Measurements from ENCODE around the gene ITGB5. TPM values are rescaled to one million over a fixed set of nuclear protein-coding genes. Genes with fewer than 3 reads are reported as not detected.
A peak's percentile ranks its signal among the peaks of the same experiment; 100 is the strongest.

Gene ITGB5
- total and polyA plus RNA-seq, 2 experiments from 2014 or later = 103 to 109 TPM

- 54% methylated on average over 6 of the region's 6 CpGs for WGBS (ENCODE audit: low lambda C conversion rate, missing lambda C conversion rate)
- Histone ChIP-seq H3K4me1 (ENCODE audit: insufficient read depth) (peaks cover 33% of the 10 kb centered on the region), H3K9me2 (replicated peaks; ENCODE audit: insufficient read depth) (no peaks in the 10 kb centered on the region), H3K79me2 (no peaks in the 10 kb centered on the region), H3K4me3 (no peak overlapping the region), H3K36me3 (replicated peaks; ENCODE audit: insufficient read depth, low read depth) (no peaks in the 10 kb centered on the region), H3K27me3 (no peaks in the 10 kb centered on the region), H3K9me3 (ENCODE audit: low read depth) (no peaks in the 10 kb centered on the region), H4K20me1 (ENCODE audit: insufficient read depth, poor library complexity, severe bottlenecking) (no peaks in the 10 kb centered on the region), H2AFZ (no peak overlapping the region), H3K27ac (no peak overlapping the region), H3K4me2 (no peak overlapping the region)
- peak; percentile 40 for DNase-seq (ENCODE audit: low spot score)
- TF ChIP-seq EZH2phosphoT487 (IDR thresholded peaks at IDR 0.05; ENCODE audit: low read depth, severe bottlenecking, unreplicated experiment) (no peak), EZH2 (IDR thresholded peaks at IDR 0.05; ENCODE audit: borderline replicate concordance) (no peak)
- TF ChIP-seq, protein P1, sequence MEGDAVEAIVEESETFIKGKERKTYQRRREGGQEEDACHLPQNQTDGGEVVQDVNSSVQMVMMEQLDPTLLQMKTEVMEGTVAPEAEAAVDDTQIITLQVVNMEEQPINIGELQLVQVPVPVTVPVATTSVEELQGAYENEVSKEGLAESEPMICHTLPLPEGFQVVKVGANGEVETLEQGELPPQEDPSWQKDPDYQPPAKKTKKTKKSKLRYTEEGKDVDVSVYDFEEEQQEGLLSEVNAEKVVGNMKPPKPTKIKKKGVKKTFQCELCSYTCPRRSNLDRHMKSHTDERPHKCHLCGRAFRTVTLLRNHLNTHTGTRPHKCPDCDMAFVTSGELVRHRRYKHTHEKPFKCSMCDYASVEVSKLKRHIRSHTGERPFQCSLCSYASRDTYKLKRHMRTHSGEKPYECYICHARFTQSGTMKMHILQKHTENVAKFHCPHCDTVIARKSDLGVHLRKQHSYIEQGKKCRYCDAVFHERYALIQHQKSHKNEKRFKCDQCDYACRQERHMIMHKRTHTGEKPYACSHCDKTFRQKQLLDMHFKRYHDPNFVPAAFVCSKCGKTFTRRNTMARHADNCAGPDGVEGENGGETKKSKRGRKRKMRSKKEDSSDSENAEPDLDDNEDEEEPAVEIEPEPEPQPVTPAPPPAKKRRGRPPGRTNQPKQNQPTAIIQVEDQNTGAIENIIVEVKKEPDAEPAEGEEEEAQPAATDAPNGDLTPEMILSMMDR (IDR thresholded peaks at IDR 0.05; ENCODE audit: poor library complexity) = no peak
These were observed 112.8 kb downstream of the ITGB5 start for GRCh38 chr3:124774327-124774718.

- Histone ChIP-seq H3K9me2 (replicated peaks; ENCODE audit: insufficient read depth) (no peaks in the 10 kb centered on the region), H3K9me3 (ENCODE audit: low read depth) (no peaks in the 10 kb centered on the region), H3K27me3 (no peaks in the 10 kb centered on the region), H3K36me3 (replicated peaks; ENCODE audit: insufficient read depth, low read depth) (no peaks in the 10 kb centered on the region), H3K4me1 (ENCODE audit: insufficient read depth) (peaks cover 32% of the 10 kb centered on the region), H3K4me2 (no peak overlapping the region), H3K79me2 (no peaks in the 10 kb centered on the region), H2AFZ (no peak overlapping the region), H3K4me3 (no peak overlapping the region), H4K20me1 (ENCODE audit: insufficient read depth, poor library complexity, severe bottlenecking) (no peaks in the 10 kb centered on the region), H3K27ac (no peak overlapping the region)
- 94% methylated on average over 17 of the region's 17 CpGs for WGBS (ENCODE audit: low lambda C conversion rate, missing lambda C conversion rate)
- TF ChIP-seq EZH2 (IDR thresholded peaks at IDR 0.05; ENCODE audit: borderline replicate concordance) (no peak), EZH2phosphoT487 (IDR thresholded peaks at IDR 0.05; ENCODE audit: low read depth, severe bottlenecking, unreplicated experiment) (no peak)
- TF ChIP-seq, protein P1 (IDR thresholded peaks at IDR 0.05; ENCODE audit: poor library complexity) = no peak
- no peak for DNase-seq (ENCODE audit: low spot score)
These were observed 113.5 kb downstream of the ITGB5 start for GRCh38 chr3:124773351-124774326.

DNA sequence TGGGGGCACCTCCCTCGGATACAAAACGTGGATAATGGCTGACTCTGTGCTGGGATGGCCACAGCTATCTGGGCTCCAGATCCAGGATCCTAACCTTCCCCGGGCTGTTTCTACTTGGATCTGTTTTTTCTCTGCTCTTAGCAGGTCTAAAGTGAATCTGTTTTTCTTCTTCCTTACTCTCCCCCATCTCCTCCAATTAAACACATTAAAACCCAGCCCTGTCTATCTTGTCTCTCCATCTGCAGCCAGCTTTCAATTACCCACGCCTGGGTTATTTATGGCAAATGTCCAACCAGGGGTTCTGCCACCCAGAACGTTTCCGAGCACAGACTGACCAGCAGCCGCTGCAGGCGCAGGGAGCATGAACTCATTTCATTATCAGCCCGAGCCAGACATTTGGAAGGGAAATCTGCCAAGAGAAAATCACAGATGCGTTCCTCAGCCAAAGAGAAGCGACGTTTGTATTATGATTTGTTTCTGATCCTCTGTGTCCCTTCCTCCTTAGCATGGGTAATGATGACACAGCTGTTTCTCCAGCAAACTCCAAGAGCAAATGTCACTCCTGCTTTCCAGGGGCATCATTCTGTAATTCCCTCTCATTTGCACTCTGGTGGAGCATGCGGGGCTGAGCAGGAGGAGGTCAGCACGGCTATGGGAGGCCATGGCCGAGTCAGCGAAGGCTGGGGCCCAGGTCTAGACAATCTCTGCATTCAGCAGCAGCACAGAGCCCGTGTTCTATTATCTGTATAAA, 114.9 kb downstream of the ITGB5 start:
- Histone ChIP-seq H3K79me2 (no peaks in the 10 kb centered on the region), H3K9me3 (ENCODE audit: low read depth) (no peaks in the 10 kb centered on the region), H3K27me3 (no peaks in the 10 kb centered on the region), H3K4me1 (ENCODE audit: insufficient read depth) (peaks cover 32% of the 10 kb centered on the region), H2AFZ (no peak overlapping the region), H3K9me2 (replicated peaks; ENCODE audit: insufficient read depth) (no peaks in the 10 kb centered on the region), H3K27ac (peak overlapping the region; percentile 81), H4K20me1 (ENCODE audit: insufficient read depth, poor library complexity, severe bottlenecking) (no peaks in the 10 kb centered on the region), H3K36me3 (replicated peaks; ENCODE audit: insufficient read depth, low read depth) (no peaks in the 10 kb centered on the region), H3K4me2 (peak overlapping the region; percentile 48), H3K4me3 (no peak overlapping the region)
- peak; percentile 43 for DNase-seq (ENCODE audit: low spot score)
- no peak for TF ChIP-seq EZH2 (IDR thresholded peaks at IDR 0.05; ENCODE audit: borderline replicate concordance)
- 32% methylated on average over 17 of the region's 17 CpGs for WGBS (ENCODE audit: low lambda C conversion rate, missing lambda C conversion rate)

GRCh38 chr3:124771083-124771445, 116.1 kb downstream of the ITGB5 start:
- Histone ChIP-seq H3K4me1 (ENCODE audit: insufficient read depth) (peaks cover 32% of the 10 kb centered on the region), H3K36me3 (replicated peaks; ENCODE audit: insufficient read depth, low read depth) (no peaks in the 10 kb centered on the region), H3K4me2 (peak overlapping the region; percentile 50)

More at GRCh38 chr3:124771083-124771445, 116.1 kb downstream of the ITGB5 start:
- no peaks in the 10 kb centered on the region for H3K27me3 ChIP-seq
- H3K9me3 ChIP-seq (ENCODE audit: low read depth) = no peaks in the 10 kb centered on the region
- peak overlapping the region; percentile 81 for H3K27ac ChIP-seq
- no peaks in the 10 kb centered on the region for H4K20me1 ChIP-seq (ENCODE audit: insufficient read depth, poor library complexity, severe bottlenecking)
- WGBS (ENCODE audit: low lambda C conversion rate, missing lambda C conversion rate) = 65% methylated on average over 2 of the region's 2 CpGs
- H3K79me2 ChIP-seq = no peaks in the 10 kb centered on the region
- no peak overlapping the region for H3K4me3 ChIP-seq
- no peak overlapping the region for H2AFZ ChIP-seq
- DNase-seq (ENCODE audit: low spot score) = no peak
- TF ChIP-seq EZH2 (IDR thresholded peaks at IDR 0.05; ENCODE audit: borderline replicate concordance) = no peak
- no peak for TF ChIP-seq EZH2phosphoT487 (IDR thresholded peaks at IDR 0.05; ENCODE audit: low read depth, severe bottlenecking, unreplicated experiment)
- TF ChIP-seq, protein P1 (IDR thresholded peaks at IDR 0.05; ENCODE audit: poor library complexity) = no peak
- H3K9me2 ChIP-seq (replicated peaks; ENCODE audit: insufficient read depth) = no peaks in the 10 kb centered on the region

All from hepatocyte (in vitro differentiated cells).